Hepatocyte (in vitro differentiated cells): ENCODE measurements around the gene MSI1. TPM values are rescaled to one million over a fixed set of nuclear protein-coding genes. Genes with fewer than 3 reads are reported as not detected.

ENCODE experiments used
- DNase-seq: peaks from one replicate; pipeline ENCODE4 v3.0.0-alpha.2; 2016; ENCODE audit warnings: low spot score
- H2AFZ ChIP-seq: fragments of 200-600 bp; sonication (generic); 2 replicates; pipeline ENCODE4 v1.6.0; 2016; ENCODE audit warnings: antibody characterized with exemption, mild to moderate bottlenecking
- H3K27ac ChIP-seq: fragments of 200-600 bp; sonication (generic); 2 replicates; pipeline ENCODE4 v1.5.1; 2016; ENCODE audit warnings: mild to moderate bottlenecking
- H3K27me3 ChIP-seq: fragments of 200-600 bp; sonication (generic); 2 replicates; pipeline ENCODE4 v1.6.1; 2016
- H3K36me3 ChIP-seq: fragments of 200-600 bp; sonication (generic); replicated peaks from 2 replicates; pipeline ENCODE4 v1.5.1; 2016; ENCODE audit warnings: low read depth; ENCODE audit not compliant: insufficient read depth
- H3K4me1 ChIP-seq: fragments of 200-600 bp; sonication (generic); 2 replicates; pipeline ENCODE4 v1.5.1; 2016; ENCODE audit warnings: mild to moderate bottlenecking, moderate library complexity; ENCODE audit not compliant: insufficient read depth
- H3K4me2 ChIP-seq: fragments of 200-600 bp; sonication (generic); 2 replicates; pipeline ENCODE4 v1.6.0; 2016
- H3K4me3 ChIP-seq: fragments of 200-600 bp; sonication (generic); 2 replicates; pipeline ENCODE4 v1.5.1; 2016; ENCODE audit warnings: mild to moderate bottlenecking
- H3K79me2 ChIP-seq: fragments of 200-600 bp; sonication (generic); 2 replicates; pipeline ENCODE4 v1.6.0; 2017; ENCODE audit warnings: mild to moderate bottlenecking
- H3K9me2 ChIP-seq: fragments of 200-600 bp; sonication (generic); replicated peaks from 2 replicates; pipeline ENCODE4 v1.6.0; 2017; ENCODE audit warnings: mild to moderate bottlenecking; ENCODE audit not compliant: insufficient read depth
- H3K9me3 ChIP-seq: fragments of 200-600 bp; sonication (generic); 2 replicates; pipeline ENCODE4 v1.5.1; 2016; ENCODE audit warnings: low read depth, mild to moderate bottlenecking
- H4K20me1 ChIP-seq: fragments of 200-600 bp; sonication (generic); 2 replicates; pipeline ENCODE4 v1.6.0; 2016; ENCODE audit warnings: mild to moderate bottlenecking; ENCODE audit not compliant: insufficient read depth, poor library complexity, severe bottlenecking
- CTCF ChIP-seq: fragments of 200-600 bp; sonication (generic); IDR thresholded peaks from 2 replicates; pipeline ENCODE4 v1.5.1; 2016; ENCODE audit warnings: antibody characterized with exemption, mild to moderate bottlenecking; ENCODE audit not compliant: poor library complexity
- EZH2 ChIP-seq: fragments of 200-600 bp; sonication (generic); IDR thresholded peaks from 2 replicates; pipeline ENCODE4 v1.6.1; 2016; ENCODE audit warnings: antibody characterized with exemption, mild to moderate bottlenecking, borderline replicate concordance
- EZH2phosphoT487 ChIP-seq: fragments of 200-600 bp; sonication (generic); IDR thresholded peaks from one replicate; pipeline ENCODE4 v1.6.1; 2018; ENCODE audit warnings: antibody characterized with exemption, mild to moderate bottlenecking, low read depth, moderate library complexity; ENCODE audit not compliant: unreplicated experiment, severe bottlenecking
- WGBS: methylation state at CpG from one replicate; pipeline ENCODE4 v1.1.6; 2016; ENCODE audit warnings: low lambda C conversion rate; ENCODE audit errors: missing lambda C conversion rate; 5-methylcytosine and 5-hydroxymethylcytosine counted together
- polyA plus RNA-seq: library from polyadenylated mRNA; unstranded; fragments of >200 nt; fragmentation: Nextera tagmentation; extraction: Ambion mirVana; gene quantifications from 2 replicates; pipeline ENCODE4 v1.2.1, GENCODE V29; 2016
- total RNA-seq: library from RNA; depleted of rRNA; stranded (reverse); fragments of >200 nt; gene quantifications from 2 replicates; pipeline ENCODE4 v1.2.3, GENCODE V29; 2014

MSI1 gene
- total and polyA plus RNA-seq, 2 experiments from 2014 or later = 2.2 to 5.6 TPM

GRCh38 chr12:120366341-120366705 lies 2.6 kb downstream of the MSI1 start:
- 92% methylated on average over 7 of the region's 7 CpGs for WGBS
- no peaks in the 10 kb centered on the region for H3K36me3 ChIP-seq
- no peak overlapping the region for H2AFZ ChIP-seq
- DNase-seq = no peak
- peaks cover 11% of the 10 kb centered on the region for H3K79me2 ChIP-seq
- no peaks in the 10 kb centered on the region for H3K9me3 ChIP-seq
- peak overlapping the region; percentile 49 for H3K4me2 ChIP-seq
- H4K20me1 ChIP-seq = no peaks in the 10 kb centered on the region
- H3K4me3 ChIP-seq = no peak overlapping the region
- H3K27ac ChIP-seq = peak overlapping the region; percentile 70
- no peaks in the 10 kb centered on the region for H3K9me2 ChIP-seq
- H3K27me3 ChIP-seq = peaks cover 20% of the 10 kb centered on the region
- H3K4me1 ChIP-seq = peaks cover 48% of the 10 kb centered on the region
- no peak for TF ChIP-seq EZH2phosphoT487
- no peak for TF ChIP-seq EZH2
- TF ChIP-seq CTCF = no peak

GRCh38 chr12:120365675-120366340 lies 3.2 kb downstream of the MSI1 start:
- H3K27ac ChIP-seq = peak overlapping the region; percentile 70
- H4K20me1 ChIP-seq = no peaks in the 10 kb centered on the region
- H3K36me3 ChIP-seq = no peaks in the 10 kb centered on the region
- peaks cover 11% of the 10 kb centered on the region for H3K79me2 ChIP-seq
- no peaks in the 10 kb centered on the region for H3K9me3 ChIP-seq
- DNase-seq = peak; percentile 62
- WGBS = 61% methylated on average over 13 of the region's 13 CpGs
- TF ChIP-seq EZH2phosphoT487 (no peak), EZH2 (no peak), CTCF (no peak)
- H3K9me2 ChIP-seq = no peaks in the 10 kb centered on the region
- no peak overlapping the region for H3K4me3 ChIP-seq
- H3K4me1 ChIP-seq = peaks cover 51% of the 10 kb centered on the region
- peak overlapping the region; percentile 49 for H3K4me2 ChIP-seq
- peaks cover 14% of the 10 kb centered on the region for H3K27me3 ChIP-seq
- H2AFZ ChIP-seq = no peak overlapping the region

GRCh38 chr12:120364487-120364886 lies 4.5 kb downstream of the MSI1 start:
- Histone ChIP-seq H3K4me2 (no peak overlapping the region), H3K4me1 (peaks cover 51% of the 10 kb centered on the region), H3K9me3 (no peaks in the 10 kb centered on the region), H3K36me3 (no peaks in the 10 kb centered on the region), H3K4me3 (no peak overlapping the region), H3K27me3 (peaks cover 1% of the 10 kb centered on the region), H3K79me2 (peaks cover 11% of the 10 kb centered on the region), H3K27ac (peak overlapping the region; percentile 8), H3K9me2 (no peaks in the 10 kb centered on the region), H2AFZ (no peak overlapping the region), H4K20me1 (no peaks in the 10 kb centered on the region)
- 90% methylated on average over 6 of the region's 6 CpGs for WGBS
- DNase-seq = no peak
- TF ChIP-seq EZH2phosphoT487 = no peak
- no peak for TF ChIP-seq EZH2
- TF ChIP-seq CTCF = no peak
